Activated CD8-positive, alpha-beta memory T cell treated with anti-CD3 and anti-CD28 coated beads for 48 hours (primary cell): ENCODE data around the gene HYLS1.

ENCODE experiments used
- DNase-seq, 3 experiments: peaks; one replicate each; pipeline ENCODE4 v3.0.0-alpha.2; 2020; ENCODE audit warnings: low read depth in 2 of 3, low spot score in 2 of 3

Gene HYLS1

GRCh38 chr11:125932301-125932700 is 44.8 kb downstream of the HYLS1 start:
- no peak for DNase-seq

DNA sequence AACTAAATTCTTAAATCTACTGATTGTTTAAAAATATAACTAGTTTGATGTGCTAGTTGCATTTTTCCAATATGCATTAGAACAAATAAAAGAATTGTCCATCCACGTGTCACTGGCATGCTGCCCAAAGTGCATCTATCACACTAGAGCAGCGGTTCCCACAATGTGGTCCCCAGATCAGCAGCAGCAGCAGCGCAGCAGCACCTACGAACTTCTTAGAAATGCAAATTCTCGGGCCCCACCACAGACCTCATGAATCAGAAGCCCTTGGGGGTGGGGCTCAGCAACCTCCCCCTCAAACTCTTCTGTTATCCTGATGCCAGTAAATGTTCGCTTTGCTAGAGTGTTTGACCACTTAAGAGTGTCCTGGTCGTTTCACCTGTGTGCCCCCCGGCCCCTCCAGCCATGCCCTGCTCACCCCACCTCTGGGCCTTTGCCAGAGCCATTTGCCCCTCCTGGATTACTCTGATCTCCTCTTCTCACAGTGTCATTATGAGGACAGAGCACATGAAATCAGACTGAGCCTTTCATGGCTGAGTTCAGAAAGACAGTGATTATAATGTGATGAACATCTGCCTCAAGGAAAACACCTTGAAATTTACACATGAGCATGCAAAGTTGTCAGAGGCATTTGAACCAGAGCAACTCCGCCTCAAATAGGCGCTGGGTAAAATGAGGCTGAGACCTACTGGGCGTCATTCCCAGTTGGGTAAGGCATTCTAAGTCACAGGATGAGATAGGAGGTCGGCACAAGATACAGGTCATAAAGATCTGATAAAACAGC is 45.8 kb downstream of the HYLS1 start:
- peak in 1 of 3 experiments; percentile 11 for DNase-seq

- DNase-seq: no peak
Observed at GRCh38 chr11:125934473-125934872, 47.0 kb downstream of the HYLS1 start.

- no peak for DNase-seq
Observed at GRCh38 chr11:125935056-125935455, 47.6 kb downstream of the HYLS1 start.

DNA sequence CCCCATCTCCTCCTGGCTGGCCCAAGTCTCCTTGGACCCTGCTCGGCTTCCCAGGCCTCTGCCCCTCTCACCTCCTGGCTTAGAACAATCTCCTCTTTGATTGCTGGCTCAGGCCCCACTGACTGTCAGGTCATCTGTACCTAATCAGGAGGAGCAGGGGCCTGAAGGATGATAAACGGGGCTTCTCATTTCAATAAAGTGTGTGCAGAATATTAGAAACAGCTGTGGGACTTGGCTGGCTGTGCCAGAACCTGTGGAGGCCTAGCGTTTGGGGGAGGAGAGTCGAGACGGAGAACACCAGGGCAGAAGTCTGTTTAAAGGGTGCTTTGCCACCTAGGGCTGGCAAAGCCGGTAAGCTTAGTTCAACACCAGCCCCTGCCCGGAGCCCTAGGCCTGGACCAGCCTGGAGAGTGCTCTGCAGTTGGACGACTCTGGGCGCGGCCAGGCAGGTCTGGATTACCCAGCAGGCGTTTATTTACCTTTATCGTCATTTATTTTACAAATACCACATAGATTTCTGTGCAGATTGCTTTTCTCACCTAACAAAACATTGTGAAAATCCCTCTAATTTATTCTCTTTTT is 48.2 kb downstream of the HYLS1 start:
- DNase-seq: no peak

GRCh38 chr11:125938418-125938817 is 51.0 kb downstream of the HYLS1 start:
- no peak for DNase-seq

DNA sequence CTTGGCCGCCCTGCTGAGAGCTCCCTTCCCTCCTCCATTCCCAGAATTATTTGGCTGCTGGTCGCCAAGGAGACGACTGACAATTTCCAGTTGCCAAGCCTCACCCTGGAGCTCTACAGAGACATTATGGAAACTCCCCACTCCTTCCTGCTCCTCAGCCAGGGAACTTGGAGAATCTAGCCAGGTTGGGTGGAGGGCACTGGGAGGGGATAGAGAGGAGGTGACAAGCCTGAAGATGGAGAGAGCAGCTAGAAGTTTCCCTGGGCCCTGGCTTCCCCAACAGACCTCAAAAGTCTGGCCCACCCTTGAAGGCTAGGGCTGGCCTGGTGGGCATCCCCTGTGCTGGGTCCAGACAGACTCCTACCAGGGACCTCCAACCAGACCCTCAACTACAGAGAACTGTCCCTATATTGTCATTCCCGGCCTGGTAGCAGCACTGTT is 51.6 kb downstream of the HYLS1 start:
- no peak for DNase-seq

GRCh38 chr11:125940145-125940544 is 52.7 kb downstream of the HYLS1 start:
- DNase-seq: no peak

- no peak for DNase-seq
Observed at GRCh38 chr11:125941267-125941618, 53.8 kb downstream of the HYLS1 start.

DNA sequence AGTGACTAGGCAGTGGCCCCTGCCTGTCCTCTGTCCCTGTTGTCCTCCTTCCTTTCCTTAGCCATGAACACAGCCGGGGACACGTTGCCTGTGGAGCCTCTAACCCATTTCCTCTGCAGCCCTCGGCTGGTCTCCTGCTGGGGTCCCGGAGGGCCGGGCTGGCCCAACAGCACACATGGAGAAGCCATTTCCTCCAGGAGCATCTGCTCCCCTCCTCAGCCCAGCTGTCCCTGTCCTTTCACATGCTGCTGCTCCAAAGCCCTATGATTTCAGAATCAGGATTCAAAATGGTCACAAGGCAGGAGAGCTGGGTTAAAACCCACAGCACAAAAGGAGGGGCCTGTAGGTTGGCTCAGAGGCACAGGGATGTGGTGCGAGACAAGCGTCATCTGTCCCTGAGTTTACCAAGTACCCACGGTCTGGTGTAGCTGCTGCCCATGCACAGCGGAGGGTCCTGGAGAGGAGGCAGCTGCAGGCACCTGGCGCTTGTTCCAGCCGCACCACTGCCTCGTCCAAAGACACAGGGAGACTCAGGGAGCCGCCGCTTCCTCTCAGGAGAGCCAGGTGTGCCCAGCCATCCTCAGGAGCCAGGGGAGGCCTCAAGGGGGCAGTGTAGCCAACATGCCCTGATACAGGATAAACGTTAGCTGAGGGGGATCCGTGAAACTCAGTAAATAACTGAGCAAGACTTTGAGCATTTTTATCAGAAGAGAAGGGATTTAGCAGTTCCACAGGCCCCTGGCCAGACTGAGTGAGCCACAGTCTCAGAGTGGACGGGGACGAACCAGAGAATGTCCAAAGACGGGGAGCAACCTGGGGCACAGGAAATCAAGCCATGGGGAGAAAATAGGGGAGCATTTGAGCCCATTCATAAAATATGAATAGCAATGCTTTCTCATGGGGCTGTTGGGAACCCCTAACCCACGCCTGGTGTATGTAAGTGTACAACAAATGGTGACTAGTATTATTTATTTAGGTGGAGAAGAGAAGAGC is 54.4 kb downstream of the HYLS1 start:
- DNase-seq: no peak

DNA sequence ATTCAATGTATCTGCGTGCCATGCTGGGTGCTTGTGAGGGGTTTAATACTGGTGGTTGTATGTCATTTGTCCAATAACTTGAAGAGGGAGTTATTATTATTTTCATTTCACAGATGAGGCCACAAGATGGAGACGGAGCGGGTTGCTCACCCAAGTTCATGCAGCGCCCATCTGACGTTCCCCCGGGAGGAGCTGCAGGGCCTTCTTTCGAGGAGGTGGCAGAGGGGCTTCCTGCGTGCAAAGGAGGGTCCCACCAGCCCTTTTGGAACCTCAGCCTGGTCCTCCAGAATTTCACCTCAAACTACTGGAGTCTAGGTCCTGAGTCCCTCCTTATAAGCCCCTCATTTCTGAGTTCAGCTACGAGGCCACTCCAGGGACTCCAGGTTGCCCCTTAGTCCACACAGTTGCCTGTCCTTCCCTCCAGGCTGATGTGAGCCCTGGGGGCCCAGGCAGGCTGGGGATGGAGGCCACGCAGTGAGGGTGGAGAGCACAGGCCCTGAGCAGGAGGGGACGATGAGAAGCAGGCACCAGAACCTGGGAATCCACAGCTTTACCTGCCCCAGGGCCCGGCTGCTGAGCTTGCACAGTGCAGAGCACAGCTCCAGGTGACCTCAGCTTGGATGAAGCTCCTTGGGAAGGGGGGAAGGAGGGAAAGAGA is 55.4 kb downstream of the HYLS1 start:
- no peak for DNase-seq

DNA sequence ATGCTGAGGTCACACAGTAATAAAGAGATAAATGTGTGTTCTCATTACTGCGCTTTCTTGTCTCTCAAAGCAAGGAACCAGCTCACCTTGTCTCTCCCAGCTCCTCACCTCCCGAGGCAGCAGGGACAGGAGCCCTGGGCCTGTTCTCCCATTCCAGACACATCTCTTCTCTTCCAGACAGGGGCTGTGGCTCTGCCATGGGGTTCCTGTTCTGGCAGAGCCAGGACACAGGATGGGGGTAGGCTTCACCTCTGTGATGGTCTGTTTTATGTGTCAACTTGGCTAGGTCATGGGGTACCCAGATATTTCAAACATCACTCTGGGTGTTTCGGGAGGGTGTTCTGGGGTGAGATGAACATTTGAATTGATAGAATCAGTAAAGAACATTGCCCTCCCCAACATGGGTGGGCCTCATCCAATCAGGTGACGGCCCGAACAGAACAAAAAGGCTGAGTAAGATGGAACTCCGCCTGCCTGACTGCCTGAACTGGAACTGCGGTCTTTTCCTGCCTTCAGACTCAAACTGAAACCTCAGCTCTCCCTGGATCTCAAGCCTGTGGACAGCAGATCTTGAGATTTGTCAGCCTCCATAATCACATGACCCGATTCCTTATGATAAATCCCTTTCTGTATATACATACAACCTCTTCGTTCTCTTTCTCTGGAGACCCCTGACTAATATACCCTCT is 56.3 kb downstream of the HYLS1 start:
- no peak for DNase-seq

- no peak for DNase-seq
Observed at GRCh38 chr11:125944350-125945010, 57.0 kb downstream of the HYLS1 start.

- DNase-seq: no peak
Observed at GRCh38 chr11:125945011-125945796, 57.7 kb downstream of the HYLS1 start.

GRCh38 chr11:125945797-125946520 is 58.5 kb downstream of the HYLS1 start, which contains the start of gene VSIG10L2:
TSS of gene VSIG10L2 (plus strand) at chr11:125946044. CDS start at chr11:125946056, 12 bp downstream.
- DNase-seq: no peak

GRCh38 chr11:125946712-125947418 is 59.4 kb downstream of the HYLS1 start:
- no peak for DNase-seq

- no peak for DNase-seq
Observed at GRCh38 chr11:125947419-125948277, 60.2 kb downstream of the HYLS1 start.
